ENCODE measurements around the gene FBXW4. TPM values are rescaled to one million over a fixed set of nuclear protein-coding genes. Genes with fewer than 3 reads are reported as not detected.

Gene FBXW4
- total and polyA plus RNA-seq, 2 of the 8 experiments (the other 6 are each of a cell fraction or from before 2014, with no cell fraction given) = 29.0 to 32.8 TPM

- Histone ChIP-seq H2AFZ (ENCODE audit: low read length) (no peak overlapping the region), H3K18ac (ENCODE audit: extremely low read depth, low read length) (no peak overlapping the region), H3K9ac (replicated peaks in 1 of 4; ENCODE audit: extremely low read depth in 1 of 4, low read depth in 3 of 4, low read length in 3 of 4) (no peak overlapping the region), H3K9me3 (ENCODE audit: insufficient read depth in 2 of 2, low read depth in 1 of 2, low read length in 1 of 2) (no peaks in the 10 kb centered on the region), H3K23ac (ENCODE audit: insufficient read length) (no peak overlapping the region), H3K4me3 (ENCODE audit: extremely low read depth in 1 of 4, insufficient read depth in 2 of 4, low read depth in 3 of 4, low read length in 4 of 4) (no peak overlapping the region), H4K5ac (ENCODE audit: insufficient read length, low read depth, low read length) (no peak overlapping the region), H4K8ac (ENCODE audit: extremely low read depth, insufficient read depth, low read length) (no peak overlapping the region), H2BK15ac (ENCODE audit: low read length) (no peak overlapping the region), H2BK12ac (ENCODE audit: low read depth, low read length) (no peak overlapping the region), H3K36me3 (ENCODE audit: control insufficient read depth in 2 of 4, insufficient read depth in 4 of 4, low read length in 3 of 4) (peaks cover 0 to 26% (median 4%) of the 10 kb centered on the region in 4 experiments; a peak in 4 of 8 replicates), H3K4me1 (replicated peaks in 1 of 4; ENCODE audit: control insufficient read depth in 3 of 4, insufficient read depth in 4 of 4, low read length in 3 of 4) (peaks cover 0 to 1% (median 0%) of the 10 kb centered on the region in 4 experiments; a peak in 5 of 7 replicates), H3K79me1 (ENCODE audit: low read depth, low read length) (no peaks in the 10 kb centered on the region), H3K27me3 (replicated peaks in 1 of 4; ENCODE audit: control insufficient read depth in 3 of 4, extremely low read depth in 1 of 4, insufficient read depth in 3 of 4, low read length in 3 of 4) (no peaks in the 10 kb centered on the region; a peak in 1 of 7 replicates), H3K4me2 (ENCODE audit: insufficient read depth in 1 of 2, low read depth in 2 of 2, low read length in 2 of 2) (no peak overlapping the region), H3K4ac (replicated peaks; ENCODE audit: insufficient read length, low read depth, low read length) (no peak overlapping the region), H3K56ac (replicated peaks; ENCODE audit: insufficient read length, low read depth, low read length) (no peak overlapping the region), H2BK120ac (replicated peaks; ENCODE audit: low read depth, low read length) (no peak overlapping the region), H3K23me2 (ENCODE audit: low read depth, low read length) (no peaks in the 10 kb centered on the region), H3K79me2 (ENCODE audit: control insufficient read depth in 1 of 2, insufficient read depth in 2 of 2, low read length in 2 of 2) (no peaks in the 10 kb centered on the region), H4K91ac (replicated peaks; ENCODE audit: insufficient read length, low read length) (no peak overlapping the region), H3K14ac (ENCODE audit: insufficient read length) (no peak overlapping the region), H3K27ac (ENCODE audit: low read depth, low read length) (no peak overlapping the region), H2BK5ac (ENCODE audit: low read depth, low read length) (no peak overlapping the region), H4K20me1 (replicated peaks in 1 of 2; ENCODE audit: control insufficient read depth in 1 of 2, insufficient read depth in 2 of 2, low read length in 2 of 2) (peaks cover 0 to 2% of the 10 kb centered on the region in 2 experiments), H2AK5ac (ENCODE audit: low read depth, low read length) (no peak overlapping the region), H2BK20ac (ENCODE audit: low read length) (no peak overlapping the region)
- POLR2A ChIA-PET (ENCODE audit: partially characterized antibody) = interaction anchor here (0.6 kb wide), 1 partner anchor 354 kb away, joined by 3 read pairs; no protein-coding TSS in a partner anchor
- CTCF ChIA-PET (ENCODE audit: partially characterized antibody) = interaction anchor here (1.2 kb wide), 1 partner anchor 9 kb away, joined by 3 read pairs; no protein-coding TSS in a partner anchor
- TF ChIP-seq SP2 (IDR thresholded peaks at IDR 0.05; ENCODE audit: low read length) (no peak), JUN (IDR thresholded peaks at IDR 0.05; ENCODE audit: low read depth, low read length) (no peak), SP1 (IDR thresholded peaks at IDR 0.05; ENCODE audit: low read depth, low read length) (no peak), SP4 (IDR thresholded peaks at IDR 0.05; ENCODE audit: low read length) (no peak), ATF3 (IDR thresholded peaks at IDR 0.05; ENCODE audit: insufficient read depth, low read depth, low read length) (no peak)
- FAIRE-seq (no peak), DNase-seq (ENCODE audit: low read depth in 1 of 2, low spot score in 2 of 2) (no peak)
- 91% methylated on average over 9 of the region's 9 CpGs; no CpG with 5 or more reads in 1 of the 2 experiments for WGBS, 2 experiments (ENCODE audit: extremely low coverage in 1 of 2, insufficient coverage in 1 of 2, insufficient read length in 1 of 2, insufficient replicate concordance in 2 of 2, low coverage in 1 of 2, low lambda C conversion rate in 2 of 2, missing lambda C conversion rate in 1 of 2)
Measured at GRCh38 chr10:101666083-101666482, 28.9 kb downstream of the FBXW4 start.

All from H1 (cell line).